NB4 (cell line): ENCODE measurements around the gene PDHB.
A peak's percentile ranks its signal among the peaks of the same experiment; 100 is the strongest.

Experiments
- DNase-seq: peaks from one replicate; pipeline ENCODE4 v3.0.0; 2010; ENCODE audit warnings: low read depth
- H3K4me3 ChIP-seq: one replicate; pipeline ENCODE4 v1.5.1; 2011; ENCODE audit warnings: mild to moderate bottlenecking, low read depth, low read length, moderate library complexity
- MYC ChIP-seq: IDR thresholded peaks from 2 replicates; pipeline ENCODE4 v1.6.1; 2011; ENCODE audit warnings: low read depth, low read length
- POLR2A ChIP-seq: IDR thresholded peaks from 2 replicates; pipeline ENCODE4 v1.6.1; 2011; ENCODE audit warnings: mild to moderate bottlenecking; ENCODE audit not compliant: insufficient read length; ENCODE audit errors: extremely low read depth
- TF ChIP-seq, protein P1 (sequence below): IDR thresholded peaks from 2 replicates; pipeline ENCODE4 v1.6.1; 2011; ENCODE audit warnings: low read depth, low read length
- TF ChIP-seq, protein P2 (sequence below): IDR thresholded peaks from one replicate; pipeline ENCODE4 v1.5.1; 2012; ENCODE audit warnings: low read depth, low read length

PDHB gene

DNA sequence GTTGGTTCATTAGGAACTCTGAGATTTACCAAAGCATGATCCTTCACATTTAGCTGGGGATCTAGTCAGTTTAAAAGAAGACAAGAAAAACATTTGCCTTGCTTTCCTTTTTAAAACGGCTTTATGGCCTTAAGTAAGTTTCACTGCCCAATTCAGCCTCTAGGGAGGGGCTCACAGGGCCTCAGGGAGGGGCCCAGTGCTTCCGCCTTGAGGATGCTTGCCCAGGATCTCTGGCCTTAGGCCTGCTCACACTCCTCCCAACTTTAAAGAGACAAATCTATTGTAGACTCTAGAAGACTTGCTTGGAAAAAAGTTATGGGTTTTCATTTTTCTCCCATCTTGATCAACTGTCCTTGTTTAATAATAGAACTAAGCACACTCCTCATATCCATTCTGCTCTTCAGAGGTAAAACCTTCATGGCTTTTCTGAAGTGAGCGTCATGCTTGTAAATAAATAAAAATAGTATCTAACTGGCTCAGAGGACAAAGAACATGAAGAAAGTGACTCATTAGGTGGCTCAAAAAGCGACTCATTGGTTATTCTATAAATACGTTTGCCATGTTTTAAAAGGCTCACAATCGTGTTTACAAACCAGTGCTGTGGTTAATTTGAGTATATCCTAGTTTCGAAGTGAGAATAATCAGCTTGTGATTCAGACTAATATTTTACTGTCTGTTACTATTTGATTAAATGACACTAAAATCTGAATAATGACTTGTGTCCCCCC is 13.7 kb downstream of the PDHB start:
- H3K4me3 ChIP-seq = no peak overlapping the region
- no peak for DNase-seq
- no peak for TF ChIP-seq MYC
- TF ChIP-seq, protein P1, sequence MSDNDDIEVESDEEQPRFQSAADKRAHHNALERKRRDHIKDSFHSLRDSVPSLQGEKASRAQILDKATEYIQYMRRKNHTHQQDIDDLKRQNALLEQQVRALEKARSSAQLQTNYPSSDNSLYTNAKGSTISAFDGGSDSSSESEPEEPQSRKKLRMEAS = no peak
- TF ChIP-seq POLR2A = no peak
- TF ChIP-seq, protein P2, sequence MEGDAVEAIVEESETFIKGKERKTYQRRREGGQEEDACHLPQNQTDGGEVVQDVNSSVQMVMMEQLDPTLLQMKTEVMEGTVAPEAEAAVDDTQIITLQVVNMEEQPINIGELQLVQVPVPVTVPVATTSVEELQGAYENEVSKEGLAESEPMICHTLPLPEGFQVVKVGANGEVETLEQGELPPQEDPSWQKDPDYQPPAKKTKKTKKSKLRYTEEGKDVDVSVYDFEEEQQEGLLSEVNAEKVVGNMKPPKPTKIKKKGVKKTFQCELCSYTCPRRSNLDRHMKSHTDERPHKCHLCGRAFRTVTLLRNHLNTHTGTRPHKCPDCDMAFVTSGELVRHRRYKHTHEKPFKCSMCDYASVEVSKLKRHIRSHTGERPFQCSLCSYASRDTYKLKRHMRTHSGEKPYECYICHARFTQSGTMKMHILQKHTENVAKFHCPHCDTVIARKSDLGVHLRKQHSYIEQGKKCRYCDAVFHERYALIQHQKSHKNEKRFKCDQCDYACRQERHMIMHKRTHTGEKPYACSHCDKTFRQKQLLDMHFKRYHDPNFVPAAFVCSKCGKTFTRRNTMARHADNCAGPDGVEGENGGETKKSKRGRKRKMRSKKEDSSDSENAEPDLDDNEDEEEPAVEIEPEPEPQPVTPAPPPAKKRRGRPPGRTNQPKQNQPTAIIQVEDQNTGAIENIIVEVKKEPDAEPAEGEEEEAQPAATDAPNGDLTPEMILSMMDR = no peak

GRCh38 chr3:58418227-58418626 is 15.4 kb downstream of the PDHB start:
- no peak for DNase-seq
- TF ChIP-seq, protein P2 = no peak
- TF ChIP-seq POLR2A = no peak
- TF ChIP-seq MYC = no peak
- H3K4me3 ChIP-seq = no peak overlapping the region

DNA sequence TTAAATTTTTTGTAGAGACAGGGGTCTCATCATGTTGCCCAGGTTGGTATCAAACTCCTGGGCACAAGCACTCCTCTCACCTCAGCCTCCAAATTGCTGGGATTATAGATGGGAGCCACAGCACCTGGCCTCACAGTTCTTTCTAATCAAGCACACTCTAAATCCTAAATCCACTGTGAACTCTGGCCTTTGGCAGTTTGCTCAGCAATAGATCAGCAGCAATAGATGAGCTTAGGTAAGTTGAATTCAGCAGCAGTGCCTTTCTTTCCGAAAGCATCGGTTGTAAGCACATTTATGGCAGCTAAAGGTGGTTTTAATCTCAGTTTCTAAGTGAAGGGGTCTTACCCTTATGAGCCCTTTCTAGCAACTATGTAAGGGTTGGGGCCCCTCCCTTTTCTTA is 16.6 kb downstream of the PDHB start:
- TF ChIP-seq, protein P1 = no peak
- no peak for DNase-seq
- no peak overlapping the region for H3K4me3 ChIP-seq

GRCh38 chr3:58416191-58416590 is 17.4 kb downstream of the PDHB start:
- no peak for DNase-seq
- H3K4me3 ChIP-seq = no peak overlapping the region
- TF ChIP-seq, protein P1 = no peak
- TF ChIP-seq MYC (no peak), POLR2A (no peak)
- TF ChIP-seq, protein P2 = no peak

DNA sequence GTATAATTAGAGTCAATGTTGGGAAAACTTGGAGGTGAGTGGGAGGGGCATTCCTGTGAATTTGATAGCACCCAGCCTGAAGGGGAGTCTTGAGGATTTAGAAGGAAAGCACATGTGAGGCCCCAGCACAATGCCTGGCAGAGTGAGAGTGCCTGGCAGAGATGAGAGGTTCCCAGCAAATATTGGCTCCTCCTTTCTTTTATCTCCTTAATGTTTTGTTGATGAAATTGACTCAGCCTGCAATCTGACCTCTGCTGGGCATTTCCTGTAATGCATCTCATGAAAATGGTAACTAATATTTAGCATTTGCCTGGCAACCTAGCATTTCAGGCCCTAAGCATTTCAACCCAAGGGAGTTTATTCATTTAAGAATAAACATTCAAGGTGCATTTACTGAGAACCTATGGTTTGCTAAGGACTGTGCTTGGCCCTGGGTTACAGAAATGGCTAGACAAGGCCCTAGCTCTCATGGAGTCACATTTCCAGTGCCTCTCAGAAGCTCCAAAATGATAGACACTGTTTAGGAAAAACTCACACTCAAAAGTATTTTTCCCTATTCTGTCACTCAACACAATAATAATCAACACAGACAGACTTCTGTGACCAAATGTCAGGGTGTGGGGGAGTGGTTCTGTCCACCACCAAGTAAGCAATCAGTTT is 19.0 kb downstream of the PDHB start:
- no peak for TF ChIP-seq POLR2A
- TF ChIP-seq, protein P1 = no peak
- TF ChIP-seq, protein P2 = peak; percentile 53
- peak; percentile 62 for DNase-seq
- no peak overlapping the region for H3K4me3 ChIP-seq

- peak; percentile 27 for DNase-seq
- no peak overlapping the region for H3K4me3 ChIP-seq
- TF ChIP-seq, protein P2 = no peak
- TF ChIP-seq MYC (no peak), POLR2A (no peak)
Measured at GRCh38 chr3:58411851-58412830, 21.5 kb downstream of the PDHB start.
